CD14-positive monocyte (primary cell): ENCODE data around the gene DOCK8. TPM values are rescaled to one million over a fixed set of nuclear protein-coding genes. Genes with fewer than 3 reads are reported as not detected.
A peak's percentile ranks its signal among the peaks of the same experiment; 100 is the strongest.

Source experiments
- DNase-seq, 3 donors: peaks; one replicate each; pipeline ENCODE4 v3.0.0-alpha.2; 2011 to 2022
- H2AFZ ChIP-seq: 2 replicates; pipeline ENCODE4 v1.6.0; 2012; ENCODE audit warnings: mild to moderate bottlenecking, low read depth, low read length, inconsistent platforms; ENCODE audit not compliant: insufficient read depth, poor library complexity, severe bottlenecking
- H3K27ac ChIP-seq, 2 donors: 1 replicate in 1 of 2; 2 replicates in 1 of 2; pipeline ENCODE4 v1.5.1; 2012 to 2013; ENCODE audit warnings: low read length in 2 of 2, control low read depth in 1 of 2, inconsistent platforms in 1 of 2, low read depth in 1 of 2, mild to moderate bottlenecking in 1 of 2
- H3K27me3 ChIP-seq, 2 donors: one replicate each; pipeline versions ENCODE4 v1.6.0 to v1.6.1; 2011 to 2013; ENCODE audit warnings: low read length in 2 of 2; ENCODE audit not compliant: control insufficient read depth in 2 of 2, insufficient read depth in 2 of 2
- H3K36me3 ChIP-seq, 2 donors: replicated peaks in 1 of 2; 1 replicate in 1 of 2; 2 replicates in 1 of 2; pipeline versions ENCODE4 v1.5.1 to v1.6.1; 2012 to 2013; ENCODE audit warnings: low read length in 2 of 2, control low read depth in 1 of 2, inconsistent platforms in 1 of 2, mild to moderate bottlenecking in 1 of 2; ENCODE audit not compliant: insufficient read depth in 2 of 2, control insufficient read depth in 1 of 2
- H3K4me1 ChIP-seq, 2 donors: 1 replicate in 1 of 2; 2 replicates in 1 of 2; pipeline versions ENCODE4 v1.5.1 to v1.6.1; 2012 to 2013; ENCODE audit warnings: low read length in 2 of 2, control low read depth in 1 of 2, inconsistent platforms in 1 of 2, mild to moderate bottlenecking in 1 of 2, moderate library complexity in 1 of 2; ENCODE audit not compliant: insufficient read depth in 2 of 2, control insufficient read depth in 1 of 2
- H3K4me2 ChIP-seq: replicated peaks from 2 replicates; pipeline ENCODE3; 2012; ENCODE audit warnings: low read length, moderate library complexity, mild to moderate bottlenecking; ENCODE audit not compliant: poor library complexity, severe bottlenecking; ENCODE audit errors: extremely low read depth
- H3K4me3 ChIP-seq, 3 experiments: fragments of 200-600 bp in 1 of 3; sonication (generic) in 1 of 3; replicated peaks in 1 of 3; 1 replicate in 2 of 3; 2 replicates in 1 of 3; pipeline ENCODE4 v1.5.1; 2011 to 2013; ENCODE audit warnings: low read length in 3 of 3, mild to moderate bottlenecking in 3 of 3, control low read depth in 2 of 3, low read depth in 2 of 3, inconsistent platforms in 1 of 3, moderate library complexity in 1 of 3
- H3K79me2 ChIP-seq: 2 replicates; pipeline ENCODE4 v1.6.0; 2012; ENCODE audit warnings: mild to moderate bottlenecking, control low read depth, inconsistent platforms, low read length, moderate library complexity; ENCODE audit not compliant: insufficient read depth
- H3K9ac ChIP-seq: 2 replicates; pipeline ENCODE4 v1.6.0; 2017; ENCODE audit warnings: low read length, mild to moderate bottlenecking; ENCODE audit not compliant: insufficient read depth, poor library complexity, severe bottlenecking
- H3K9me3 ChIP-seq, 2 donors: replicated peaks in 1 of 2; 1 replicate in 1 of 2; 2 replicates in 1 of 2; pipeline versions ENCODE4 v1.5.1 to v1.6.1; 2012 to 2013; ENCODE audit warnings: low read length in 2 of 2, control low read depth in 1 of 2; ENCODE audit not compliant: control insufficient read depth in 1 of 2, insufficient read depth in 1 of 2
- H4K20me1 ChIP-seq: 2 replicates; pipeline ENCODE4 v1.6.0; 2012; ENCODE audit warnings: mild to moderate bottlenecking, low read length, control low read depth, moderate library complexity; ENCODE audit not compliant: insufficient read depth
- H3K27ac Mint-ChIP-seq, 7 donors: one replicate each; pipeline ENCODE4 v1.8.0; 2020; ENCODE audit warnings: mild to moderate bottlenecking in 7 of 7, mixed read lengths in 7 of 7, moderate library complexity in 6 of 7, inconsistent platforms in 2 of 7
- H3K27me3 Mint-ChIP-seq, 3 donors: one replicate each; pipeline ENCODE4 v1.8.0; 2021 to 2022; ENCODE audit warnings: low read depth in 3 of 3, mild to moderate bottlenecking in 3 of 3, mixed read lengths in 3 of 3, moderate library complexity in 3 of 3, inconsistent platforms in 1 of 3
- H3K36me3 Mint-ChIP-seq, 2 donors: one replicate each; pipeline ENCODE4 v1.8.0; 2020; ENCODE audit warnings: mixed read lengths in 2 of 2, inconsistent platforms in 1 of 2, mild to moderate bottlenecking in 1 of 2
- H3K4me1 Mint-ChIP-seq: one replicate; pipeline ENCODE4 v1.8.0; 2020; ENCODE audit warnings: mild to moderate bottlenecking, mixed read lengths
- H3K4me3 Mint-ChIP-seq, 2 donors: one replicate each; pipeline ENCODE4 v1.8.0; 2020; ENCODE audit warnings: mild to moderate bottlenecking in 2 of 2, mixed read lengths in 2 of 2, moderate library complexity in 1 of 2
- H3K9me3 Mint-ChIP-seq, 7 donors: one replicate each; pipeline ENCODE4 v1.8.0; 2020 to 2022; ENCODE audit warnings: mixed read lengths in 7 of 7, mild to moderate bottlenecking in 6 of 7, moderate library complexity in 6 of 7, inconsistent platforms in 2 of 7
- WGBS: methylation state at CpG from one replicate; pipeline ENCODE4 v1.1.5; 2013; ENCODE audit warnings: missing lambda C conversion rate; ENCODE audit not compliant: insufficient coverage; 5-methylcytosine and 5-hydroxymethylcytosine counted together
- intact Hi-C, 2 donors: fragments of 100-400 bp; cut with micrococcal nuclease; formaldehyde crosslinking; loops; one replicate each; pipeline versions ENCODE4 v1.15.0 to v1.15.1; 2023
- polyA plus RNA-seq, 3 donors: library from polyadenylated mRNA; depleted of rRNA in 1 of 3; unstranded in 2 of 3; stranded (reverse) in 1 of 3; fragments of 300-500 nt in 2 of 3; fragments of >200 nt in 1 of 3; fragmentation: Illumina TruSeq in 2 of 3; gene quantifications; 1 replicate in 2 of 3; 2 replicates in 1 of 3; pipeline ENCODE4 v1.2.3, GENCODE V29; 2012 to 2021
- TF ChIP-seq, protein P1 (sequence below): fragments of 200-600 bp; IDR thresholded peaks from one replicate; pipeline ENCODE4 v1.8.0; 2022; ENCODE audit warnings: antibody characterized with exemption, mild to moderate bottlenecking

DOCK8 gene
- polyA plus RNA-seq, 3 donors, result 46.8 to 100 (median 95.4) TPM

DNA sequence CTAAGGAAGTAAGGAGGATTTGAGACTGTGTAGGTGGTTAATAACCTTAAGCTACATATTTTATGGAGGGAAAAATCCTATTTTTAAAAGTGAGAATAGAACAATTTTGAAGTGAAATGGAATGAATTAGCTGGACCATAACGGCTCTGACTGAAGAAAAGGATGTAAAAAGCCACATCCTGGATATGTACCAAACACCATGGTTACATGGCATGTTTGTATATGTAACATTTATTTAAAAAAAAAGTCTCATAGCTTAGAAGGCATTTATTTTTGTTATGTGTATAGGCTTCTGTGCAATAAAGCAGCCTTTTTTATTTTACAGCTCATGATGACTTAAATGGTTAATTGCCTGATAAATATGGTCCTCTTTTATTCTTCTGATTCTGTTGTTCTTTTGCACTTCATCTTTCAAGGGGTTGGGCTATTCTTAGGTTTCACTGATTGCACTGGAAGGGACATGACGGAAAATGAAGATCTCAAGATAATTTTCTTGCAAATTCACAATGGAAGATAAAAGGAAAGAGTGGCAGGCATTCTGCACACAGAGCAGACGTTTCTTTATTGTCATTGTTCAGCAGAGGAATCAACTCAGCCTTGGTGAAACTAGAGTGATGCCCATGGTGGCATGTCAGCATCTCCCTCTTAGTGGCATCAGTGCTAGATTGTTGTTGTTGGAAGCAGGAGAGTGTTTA, 63.1 kb downstream of the DOCK8 start:
- intact Hi-C loops, result no loop called here
- Mint-ChIP-seq H3K27ac (no peak overlapping the region), H3K4me3 (no peak overlapping the region), H3K4me1 (peaks cover 40% of the 10 kb centered on the region), H3K9me3 (no peaks in the 10 kb centered on the region), H3K36me3 (peaks cover 25 to 42% of the 10 kb centered on the region in 2 donors), H3K27me3 (no peaks in the 10 kb centered on the region)
- no peak overlapping the region for H3K9ac ChIP-seq
- DNase-seq, result no peak
- TF ChIP-seq, protein P1, sequence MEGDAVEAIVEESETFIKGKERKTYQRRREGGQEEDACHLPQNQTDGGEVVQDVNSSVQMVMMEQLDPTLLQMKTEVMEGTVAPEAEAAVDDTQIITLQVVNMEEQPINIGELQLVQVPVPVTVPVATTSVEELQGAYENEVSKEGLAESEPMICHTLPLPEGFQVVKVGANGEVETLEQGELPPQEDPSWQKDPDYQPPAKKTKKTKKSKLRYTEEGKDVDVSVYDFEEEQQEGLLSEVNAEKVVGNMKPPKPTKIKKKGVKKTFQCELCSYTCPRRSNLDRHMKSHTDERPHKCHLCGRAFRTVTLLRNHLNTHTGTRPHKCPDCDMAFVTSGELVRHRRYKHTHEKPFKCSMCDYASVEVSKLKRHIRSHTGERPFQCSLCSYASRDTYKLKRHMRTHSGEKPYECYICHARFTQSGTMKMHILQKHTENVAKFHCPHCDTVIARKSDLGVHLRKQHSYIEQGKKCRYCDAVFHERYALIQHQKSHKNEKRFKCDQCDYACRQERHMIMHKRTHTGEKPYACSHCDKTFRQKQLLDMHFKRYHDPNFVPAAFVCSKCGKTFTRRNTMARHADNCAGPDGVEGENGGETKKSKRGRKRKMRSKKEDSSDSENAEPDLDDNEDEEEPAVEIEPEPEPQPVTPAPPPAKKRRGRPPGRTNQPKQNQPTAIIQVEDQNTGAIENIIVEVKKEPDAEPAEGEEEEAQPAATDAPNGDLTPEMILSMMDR, result no peak
- peak overlapping the region in 1 of 2 donors; percentile 85 for H3K27ac ChIP-seq
- H3K4me3 ChIP-seq, result no peak overlapping the region
- WGBS, result 50% methylated on average over 1 of the region's 3 CpGs
- peaks cover 73 to 83% of the 10 kb centered on the region in 2 donors for H3K4me1 ChIP-seq
- no peaks in the 10 kb centered on the region for H3K27me3 ChIP-seq
- H2AFZ ChIP-seq, result no peak overlapping the region
- H4K20me1 ChIP-seq, result peaks cover 16% of the 10 kb centered on the region
- no peaks in the 10 kb centered on the region for H3K9me3 ChIP-seq
- peaks cover 47 to 60% of the 10 kb centered on the region in 2 donors for H3K36me3 ChIP-seq
- H3K79me2 ChIP-seq, result peaks cover 97% of the 10 kb centered on the region
- H3K4me2 ChIP-seq, result no peak overlapping the region

DNA sequence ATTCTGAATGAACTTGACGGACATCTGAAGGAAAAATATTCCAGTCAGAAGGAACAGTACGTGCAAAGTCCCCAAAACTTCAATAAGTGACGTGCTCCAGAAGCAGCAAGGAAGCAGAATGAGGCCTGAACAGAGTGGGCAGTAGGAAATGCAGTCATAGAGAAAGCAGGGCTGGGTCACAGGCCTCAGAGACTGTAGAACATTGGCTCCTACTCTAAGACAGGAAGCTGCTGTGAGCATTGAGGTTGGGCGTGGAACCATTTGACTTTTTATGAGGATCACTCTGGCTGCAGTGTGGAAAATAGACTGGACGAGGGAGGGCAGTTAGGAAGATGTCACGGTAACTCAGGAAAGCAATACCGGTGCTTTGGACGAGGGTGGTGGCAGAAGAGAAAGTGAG, 64.0 kb downstream of the DOCK8 start:
- intact Hi-C loops, result no loop called here
- Histone ChIP-seq H3K4me1 (peaks cover 68 to 78% of the 10 kb centered on the region in 2 donors), H3K4me2 (no peak overlapping the region), H3K36me3 (peaks cover 48 to 69% of the 10 kb centered on the region in 2 donors), H3K9me3 (no peaks in the 10 kb centered on the region), H3K27me3 (no peaks in the 10 kb centered on the region), H2AFZ (no peak overlapping the region), H3K4me3 (no peak overlapping the region), H4K20me1 (peaks cover 17% of the 10 kb centered on the region), H3K9ac (no peak overlapping the region), H3K27ac (peak overlapping the region; percentile 4 to 85), H3K79me2 (peaks cover 100% of the 10 kb centered on the region)
- peak in 2 of 3 donors; percentile 16 to 18 for DNase-seq
- Mint-ChIP-seq H3K4me1 (peaks cover 37% of the 10 kb centered on the region), H3K27ac (no peak overlapping the region), H3K4me3 (no peak overlapping the region), H3K36me3 (peaks cover 31 to 47% of the 10 kb centered on the region in 2 donors), H3K9me3 (no peaks in the 10 kb centered on the region), H3K27me3 (no peaks in the 10 kb centered on the region)
- TF ChIP-seq, protein P1, result no peak
- WGBS, result 87% methylated on average over 8 of the region's 8 CpGs
